Gastrocnemius medialis (tissue), 4 donors: ENCODE data around the gene CDHR4.

Experiments used
- POLR2A ChIP-seq, 2 donors: fragments of 450-650 bp; IDR thresholded peaks; one replicate each; pipeline ENCODE4 v1.6.1; 2017; ENCODE audit warnings: antibody characterized with exemption in 2 of 2, mild to moderate bottlenecking in 2 of 2, moderate library complexity in 2 of 2
- TF ChIP-seq, protein P1 (sequence below), 5 experiments: fragments of 450-650 bp in 3 of 5; fragments of 200-600 bp in 2 of 5; sonication (generic) in 2 of 5; IDR thresholded peaks in 4 of 5; conservative IDR thresholded peaks in 1 of 5; 1 replicate in 4 of 5; 2 replicates in 1 of 5; pipeline ENCODE4 v1.5.1; 2016 to 2019; ENCODE audit warnings: antibody characterized with exemption in 5 of 5, mild to moderate bottlenecking in 3 of 5, moderate library complexity in 3 of 5

DNA sequence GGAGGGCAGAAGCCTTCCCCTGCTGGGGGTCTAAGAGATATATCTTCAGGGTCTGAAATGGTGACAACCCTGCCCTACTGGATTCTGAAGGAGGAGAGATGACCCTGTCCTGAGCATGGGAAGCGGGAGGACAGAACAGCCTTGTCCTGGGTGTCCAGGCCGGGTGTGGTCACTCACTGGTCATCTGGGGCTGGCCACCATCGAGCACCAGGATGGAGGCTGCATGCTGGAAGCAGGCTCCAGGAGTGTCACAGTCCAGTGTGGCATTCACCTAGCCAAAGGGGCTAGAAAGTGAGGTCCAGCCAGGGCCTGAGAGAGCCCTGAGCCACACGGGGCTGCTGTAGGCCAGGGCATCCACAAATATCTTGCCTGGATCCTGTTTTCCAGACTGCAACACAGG, 5.2 kb downstream of the CDHR4 start:
- TF ChIP-seq POLR2A (IDR thresholded peaks at IDR 0.05): no peak
- TF ChIP-seq, protein P1, sequence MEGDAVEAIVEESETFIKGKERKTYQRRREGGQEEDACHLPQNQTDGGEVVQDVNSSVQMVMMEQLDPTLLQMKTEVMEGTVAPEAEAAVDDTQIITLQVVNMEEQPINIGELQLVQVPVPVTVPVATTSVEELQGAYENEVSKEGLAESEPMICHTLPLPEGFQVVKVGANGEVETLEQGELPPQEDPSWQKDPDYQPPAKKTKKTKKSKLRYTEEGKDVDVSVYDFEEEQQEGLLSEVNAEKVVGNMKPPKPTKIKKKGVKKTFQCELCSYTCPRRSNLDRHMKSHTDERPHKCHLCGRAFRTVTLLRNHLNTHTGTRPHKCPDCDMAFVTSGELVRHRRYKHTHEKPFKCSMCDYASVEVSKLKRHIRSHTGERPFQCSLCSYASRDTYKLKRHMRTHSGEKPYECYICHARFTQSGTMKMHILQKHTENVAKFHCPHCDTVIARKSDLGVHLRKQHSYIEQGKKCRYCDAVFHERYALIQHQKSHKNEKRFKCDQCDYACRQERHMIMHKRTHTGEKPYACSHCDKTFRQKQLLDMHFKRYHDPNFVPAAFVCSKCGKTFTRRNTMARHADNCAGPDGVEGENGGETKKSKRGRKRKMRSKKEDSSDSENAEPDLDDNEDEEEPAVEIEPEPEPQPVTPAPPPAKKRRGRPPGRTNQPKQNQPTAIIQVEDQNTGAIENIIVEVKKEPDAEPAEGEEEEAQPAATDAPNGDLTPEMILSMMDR (IDR thresholded peaks at IDR 0.05 in 4 of 5, conservative IDR thresholded peaks at IDR 0.05 in 1 of 5): no peak
